Epidermal melanocyte (primary cell): Measurements from ENCODE around the gene ARHGAP25.
A peak's percentile ranks its signal among the peaks of the same experiment; 100 is the strongest.
"Not testable (repeated sequence)": the region's sequence is repeated elsewhere in the genome, so short reads cannot be mapped to it uniquely, and the experiment has no call there.

ENCODE experiments used
- DNase-seq: peaks from one replicate; pipeline ENCODE4 v3.0.0; 2011; ENCODE audit warnings: low spot score; ENCODE audit not compliant: insufficient read length

Gene ARHGAP25

DNA sequence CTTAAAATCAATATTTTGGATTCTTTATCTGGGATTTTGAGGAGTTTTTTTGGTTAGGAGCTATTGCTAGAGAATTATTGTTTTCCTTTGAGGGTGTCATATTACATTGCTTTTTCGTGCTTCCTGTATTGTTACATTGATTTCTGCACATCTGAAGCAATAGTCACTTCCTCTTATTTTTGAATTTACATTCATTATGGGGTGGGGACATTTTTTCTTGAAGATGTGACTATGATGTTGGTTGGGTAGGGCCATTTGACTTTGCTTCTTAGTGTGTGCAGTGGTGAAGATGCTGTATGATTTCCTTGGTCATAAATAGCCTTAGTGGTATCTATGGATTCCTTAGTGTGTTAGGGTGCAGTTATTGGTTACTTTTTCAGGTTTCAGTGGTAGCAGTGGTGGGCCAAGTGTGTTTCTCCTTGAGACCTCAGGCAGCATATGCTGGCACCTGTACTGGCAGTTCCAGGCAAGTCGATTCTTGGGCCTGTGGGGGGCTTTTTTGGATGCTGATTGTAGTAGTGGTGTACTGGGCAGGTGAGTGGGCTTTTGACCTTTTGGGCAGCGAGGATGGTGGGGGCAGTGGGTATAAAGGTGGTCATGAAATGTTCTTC lies 61.8 kb downstream of the ARHGAP25 start:
- no peak for DNase-seq

GRCh38 chr2:68798569-68798968 lies 64.0 kb downstream of the ARHGAP25 start:
- no peak for DNase-seq

DNA sequence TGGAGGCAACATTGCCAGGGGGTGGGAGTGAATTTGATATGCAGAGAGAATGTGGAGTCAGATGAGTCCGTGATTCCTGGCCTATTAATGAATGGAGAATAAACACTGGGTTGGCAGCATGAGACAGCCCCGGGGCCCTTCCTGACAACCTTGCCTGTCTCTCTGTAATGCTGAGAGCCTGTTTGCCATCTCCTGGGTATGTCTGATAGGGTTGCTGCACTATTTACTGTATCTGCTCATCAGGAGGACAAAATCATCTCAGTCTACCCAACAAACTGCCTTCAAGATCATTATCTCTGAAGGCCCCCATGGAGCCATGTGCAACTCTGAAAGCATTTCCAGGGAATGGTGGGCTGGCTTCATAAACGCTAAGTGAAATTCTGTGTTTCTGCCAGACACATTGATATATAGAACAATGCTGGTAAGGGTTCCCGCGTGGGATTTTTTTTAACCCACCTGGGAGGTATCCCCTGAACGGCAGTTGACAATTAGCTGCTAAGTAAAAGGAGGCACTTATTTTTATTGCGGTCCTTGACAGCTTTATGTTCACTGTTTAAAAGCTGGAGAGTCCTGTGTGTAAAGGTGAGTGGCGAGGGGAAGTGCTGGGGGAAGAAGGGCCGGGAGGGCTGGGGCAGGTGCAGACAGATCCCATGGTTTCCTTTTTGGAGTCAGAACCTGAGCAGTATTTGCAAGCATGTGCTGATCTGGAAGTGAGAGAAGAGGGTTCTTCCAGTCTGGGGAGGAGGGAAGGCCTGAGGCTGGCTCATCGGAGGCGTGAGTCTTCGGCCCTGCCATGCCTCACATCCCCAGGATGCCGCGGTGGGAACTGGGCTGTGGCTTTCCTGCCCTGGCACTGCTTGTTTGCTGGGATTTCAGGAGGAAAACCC lies 64.8 kb downstream of the ARHGAP25 start:
- peak; percentile 31 for DNase-seq

GRCh38 chr2:68800027-68800401 lies 65.4 kb downstream of the ARHGAP25 start:
- no peak for DNase-seq

- DNase-seq: no peak
Measured at GRCh38 chr2:68800517-68800916, 65.9 kb downstream of the ARHGAP25 start.

DNA sequence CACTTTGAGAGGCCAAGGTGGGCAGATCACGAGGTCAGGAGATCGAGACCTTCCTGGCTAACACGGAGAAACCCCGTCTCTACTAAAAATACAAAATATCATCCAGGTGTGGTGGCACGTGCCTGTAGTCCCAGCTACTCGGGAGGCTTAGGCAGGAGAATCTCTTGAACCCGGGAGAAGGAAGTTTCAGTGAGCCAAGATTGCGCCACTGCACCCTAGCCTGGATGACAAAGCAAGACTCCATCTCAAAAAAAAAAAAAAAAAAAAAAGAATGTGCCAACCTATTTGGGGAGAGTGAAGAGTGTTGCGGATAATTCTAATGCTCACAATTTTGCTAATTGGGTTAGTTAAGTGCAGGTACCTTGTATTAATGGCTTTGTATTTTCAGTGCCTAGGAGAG lies 67.5 kb downstream of the ARHGAP25 start:
- not testable (repeated sequence) for DNase-seq

- DNase-seq: no peak
Measured at GRCh38 chr2:68805025-68805424, 70.4 kb downstream of the ARHGAP25 start.

DNA sequence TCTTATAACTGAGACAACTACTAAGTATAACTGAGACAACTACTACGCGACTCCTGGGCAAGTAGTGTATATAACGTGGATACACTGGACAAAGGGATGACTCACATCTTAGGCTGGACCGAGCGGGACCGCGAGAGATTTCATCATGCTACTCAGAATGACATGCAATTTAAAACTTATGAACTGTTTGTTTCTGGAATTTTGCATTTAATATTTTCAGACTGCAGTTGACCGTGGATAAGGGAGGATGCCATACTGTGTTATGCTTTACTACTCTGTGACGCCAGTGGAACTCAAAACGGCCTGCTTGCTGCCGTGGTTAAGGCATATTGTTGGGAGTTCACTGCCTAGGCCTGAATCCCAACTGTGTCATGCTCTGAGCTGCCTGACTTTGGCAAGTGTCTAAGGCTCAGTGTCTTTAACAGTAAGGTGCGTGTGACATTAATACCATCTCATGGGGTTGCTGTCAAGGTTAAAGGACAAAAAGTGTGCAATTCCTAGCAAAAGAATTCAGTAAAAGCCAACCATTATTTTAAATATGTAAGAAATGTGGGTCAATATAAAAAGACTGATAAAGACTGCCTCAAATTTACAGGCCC lies 72.0 kb downstream of the ARHGAP25 start:
- DNase-seq: no peak

GRCh38 chr2:68807821-68808266 lies 73.2 kb downstream of the ARHGAP25 start:
- DNase-seq: no peak

DNA sequence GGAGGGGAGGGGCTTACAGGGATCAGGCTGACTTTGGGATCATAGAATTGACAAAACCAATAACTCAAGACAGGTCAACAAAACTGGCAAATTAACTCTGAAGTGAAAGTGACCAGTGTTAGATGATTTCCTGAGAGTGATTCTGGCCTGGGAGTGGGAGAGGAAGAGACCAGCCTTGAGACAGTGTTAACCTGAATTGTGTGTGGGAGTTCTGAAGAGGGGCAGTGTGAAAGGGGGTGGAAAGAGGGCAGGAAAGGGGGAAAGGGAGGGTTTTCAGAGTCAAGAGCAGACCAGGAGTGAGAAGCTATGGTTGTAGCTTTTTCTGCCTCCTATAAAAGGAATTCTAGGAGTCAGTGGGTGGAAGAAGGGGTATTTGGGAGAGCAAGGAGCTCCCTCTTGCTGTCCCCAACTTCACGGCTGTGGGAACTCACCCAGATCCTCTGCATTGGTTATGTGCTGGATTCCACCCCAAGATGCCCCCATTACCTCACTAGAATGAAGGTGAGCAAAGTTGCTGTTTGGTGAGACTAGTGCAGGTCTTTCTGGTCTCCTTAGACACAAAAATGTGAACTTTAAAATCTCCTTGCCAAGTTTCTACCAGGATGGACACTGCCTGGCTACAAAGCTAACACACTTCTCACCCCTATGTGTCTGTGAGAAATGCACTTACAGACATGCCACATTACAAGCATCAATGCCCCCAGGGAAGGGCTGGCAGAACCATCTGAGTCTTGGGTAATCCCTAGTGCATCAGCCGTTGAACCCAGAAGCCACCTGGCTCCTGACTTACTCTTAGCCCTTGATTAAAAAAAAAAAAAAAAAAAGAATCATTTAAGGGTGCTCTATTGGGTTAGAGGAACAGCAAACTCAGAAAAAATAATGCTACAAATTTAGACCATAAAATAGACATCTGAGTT lies 75.0 kb downstream of the ARHGAP25 start:
- no peak for DNase-seq

- no peak for DNase-seq
Measured at GRCh38 chr2:68811364-68811763, 76.8 kb downstream of the ARHGAP25 start.

DNA sequence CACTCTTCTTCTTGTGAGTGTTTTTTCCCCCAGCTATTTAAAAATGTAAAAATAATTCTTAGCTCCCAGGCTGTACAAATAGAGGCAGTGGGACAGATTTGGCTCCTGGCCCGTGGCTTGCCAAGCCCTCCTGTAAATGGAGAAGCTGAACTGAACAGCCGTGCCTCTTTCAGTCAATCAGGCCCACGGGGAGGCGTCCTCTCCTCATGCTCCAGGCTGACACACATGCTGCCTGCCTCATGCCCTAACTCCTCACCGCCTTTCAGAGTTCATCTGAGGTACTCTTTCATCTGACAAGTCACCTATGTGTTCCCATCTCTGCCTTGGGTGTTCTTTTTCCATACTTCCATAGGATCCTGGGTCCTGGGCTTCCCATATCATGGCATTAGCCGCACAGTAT lies 77.6 kb downstream of the ARHGAP25 start:
- DNase-seq: no peak

DNA sequence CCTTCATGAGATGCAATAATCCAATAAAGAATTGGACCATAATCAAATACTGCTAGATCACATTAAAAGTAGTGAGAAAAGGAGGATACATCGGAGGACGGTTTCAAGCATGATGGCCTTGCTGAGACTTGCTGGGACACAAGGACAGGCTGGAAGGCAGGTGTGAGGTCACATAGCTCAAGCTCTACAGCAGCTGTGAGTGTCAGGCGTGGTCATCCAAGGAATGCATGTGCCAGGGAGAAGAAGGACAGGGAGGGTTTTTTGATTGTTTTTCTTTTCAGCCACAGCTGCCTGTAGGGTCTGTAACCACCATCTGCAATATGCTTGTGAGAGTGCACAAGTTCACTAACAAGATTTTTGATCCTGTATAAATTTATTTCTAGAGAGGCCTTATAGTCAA lies 79.0 kb downstream of the ARHGAP25 start:
- DNase-seq: no peak

- no peak for DNase-seq
Measured at GRCh38 chr2:68817306-68817705, 82.7 kb downstream of the ARHGAP25 start.

- no peak for DNase-seq
Measured at GRCh38 chr2:68819556-68819955, 84.9 kb downstream of the ARHGAP25 start.

DNA sequence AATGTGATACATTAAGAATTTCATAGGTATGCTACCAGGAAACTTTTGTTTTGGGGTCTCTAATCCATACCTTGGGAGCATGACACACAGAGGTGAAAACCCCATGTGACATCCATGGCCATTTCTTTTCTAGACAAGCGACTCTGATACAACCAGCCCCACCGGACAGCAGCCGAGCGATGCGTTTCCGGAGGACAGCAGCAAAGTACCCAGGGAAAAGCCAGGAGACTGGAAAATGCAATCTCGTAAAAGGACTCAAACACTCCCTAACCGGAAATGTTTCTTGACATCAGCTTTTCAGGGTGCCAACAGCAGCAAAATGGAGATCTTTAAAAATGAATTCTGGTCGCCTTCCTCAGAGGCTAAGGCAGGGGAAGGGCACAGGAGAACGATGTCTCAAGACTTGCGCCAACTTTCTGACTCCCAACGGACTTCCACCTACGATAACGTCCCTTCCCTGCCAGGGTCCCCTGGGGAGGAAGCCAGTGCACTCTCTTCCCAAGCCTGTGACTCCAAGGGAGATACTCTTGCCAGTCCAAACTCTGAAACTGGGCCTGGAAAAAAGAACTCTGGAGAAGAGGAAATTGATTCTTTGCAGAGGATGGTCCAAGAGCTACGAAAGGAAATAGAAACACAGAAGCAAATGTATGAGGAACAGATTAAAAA lies 87.7 kb downstream of the ARHGAP25 start:
- DNase-seq: no peak

- DNase-seq: no peak
Measured at GRCh38 chr2:68824831-68825230, 90.2 kb downstream of the ARHGAP25 start.

GRCh38 chr2:68825866-68826265 lies 91.3 kb downstream of the ARHGAP25 start:
- no peak for DNase-seq

GRCh38 chr2:68827666-68828065 lies 93.1 kb downstream of the ARHGAP25 start:
- DNase-seq: no peak

DNA sequence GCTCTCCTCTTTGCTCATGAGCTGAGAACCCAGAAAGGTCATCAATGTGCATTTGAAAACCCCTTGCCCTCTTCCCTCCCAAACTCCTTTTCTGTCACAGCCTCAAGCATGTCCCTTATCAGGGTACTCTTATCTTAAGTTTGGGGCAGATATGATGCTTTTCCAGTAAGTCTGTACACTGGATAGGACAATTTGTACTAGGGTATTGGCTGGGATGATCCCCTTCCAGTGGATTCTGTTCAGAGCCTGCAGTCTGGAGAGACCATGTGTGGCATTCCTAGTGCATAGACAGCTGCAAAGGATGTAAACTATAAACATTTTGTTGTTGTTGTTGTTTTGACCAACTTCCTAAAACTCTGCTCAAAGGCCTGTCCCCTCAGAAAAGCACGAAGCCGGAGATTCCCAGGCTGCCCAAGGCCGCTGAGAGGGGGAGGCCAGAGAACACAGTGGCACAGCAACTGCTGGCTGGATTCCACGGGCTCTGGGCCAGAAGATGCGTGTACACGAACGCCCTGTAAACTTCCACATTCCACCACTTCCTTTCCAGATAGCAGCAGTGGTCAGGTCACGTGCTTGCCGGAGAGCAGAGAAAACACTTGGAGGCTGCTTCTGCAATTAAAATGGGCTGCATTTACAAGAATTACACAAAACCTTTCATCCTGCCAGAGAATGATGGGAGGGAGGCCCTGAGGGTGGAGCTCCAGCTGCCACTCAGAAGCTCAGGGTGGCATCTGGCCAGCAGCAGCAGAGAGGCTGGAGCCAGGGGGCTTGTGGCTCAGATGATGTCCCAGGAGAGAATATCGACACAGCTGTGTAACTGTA lies 94.5 kb downstream of the ARHGAP25 start:
- peak; percentile 95 for DNase-seq
